GM18526 (cell line): ENCODE results near the gene INSYN1.

Experiments
- POLR2A ChIP-seq: IDR thresholded peaks from 3 replicates; pipeline ENCODE4 v1.6.1; 2011; ENCODE audit not compliant: insufficient read length; ENCODE audit errors: extremely low read depth

Gene INSYN1

DNA sequence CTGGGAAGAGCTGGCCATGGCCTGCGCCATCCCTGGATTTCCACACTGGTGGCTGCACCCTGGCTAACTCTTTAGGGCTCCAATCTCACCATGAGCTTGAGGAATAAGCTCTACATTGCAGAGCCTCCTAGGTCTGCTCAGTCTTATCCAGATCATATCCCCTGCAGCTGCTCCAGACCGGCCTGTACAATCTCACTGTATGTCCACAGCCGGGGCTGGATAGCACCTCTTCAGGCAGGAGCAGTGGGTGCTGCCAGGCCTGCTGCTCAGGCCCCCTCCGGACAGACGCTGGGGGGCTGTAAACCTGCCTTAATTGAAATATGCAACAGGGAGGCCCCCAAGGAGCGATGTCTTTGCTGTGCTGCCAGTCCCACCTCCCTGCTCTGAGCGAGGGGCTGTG lies 15.6 kb downstream of the INSYN1 start:
- TF ChIP-seq POLR2A, result no peak

DNA sequence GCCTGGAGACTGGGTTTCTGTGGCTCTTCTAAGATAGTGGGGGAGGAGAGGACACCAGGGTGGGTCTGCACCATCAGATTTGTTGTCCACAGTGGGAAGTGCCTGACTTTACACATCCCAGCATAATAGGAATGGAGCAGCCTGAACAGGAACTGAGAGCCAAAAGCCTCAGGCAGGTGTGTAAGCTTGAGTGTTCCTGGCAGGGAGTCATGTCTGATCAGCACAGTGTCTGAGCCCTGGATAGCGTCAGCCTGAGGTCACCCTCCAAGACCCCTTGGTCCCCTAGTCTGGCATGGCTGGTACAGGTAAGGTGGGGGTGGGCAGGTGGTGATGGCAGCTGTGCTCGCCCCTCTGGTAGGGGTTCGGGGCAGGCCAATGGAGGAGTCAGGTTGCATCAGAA lies 20.2 kb downstream of the INSYN1 start:
- TF ChIP-seq POLR2A, result no peak

DNA sequence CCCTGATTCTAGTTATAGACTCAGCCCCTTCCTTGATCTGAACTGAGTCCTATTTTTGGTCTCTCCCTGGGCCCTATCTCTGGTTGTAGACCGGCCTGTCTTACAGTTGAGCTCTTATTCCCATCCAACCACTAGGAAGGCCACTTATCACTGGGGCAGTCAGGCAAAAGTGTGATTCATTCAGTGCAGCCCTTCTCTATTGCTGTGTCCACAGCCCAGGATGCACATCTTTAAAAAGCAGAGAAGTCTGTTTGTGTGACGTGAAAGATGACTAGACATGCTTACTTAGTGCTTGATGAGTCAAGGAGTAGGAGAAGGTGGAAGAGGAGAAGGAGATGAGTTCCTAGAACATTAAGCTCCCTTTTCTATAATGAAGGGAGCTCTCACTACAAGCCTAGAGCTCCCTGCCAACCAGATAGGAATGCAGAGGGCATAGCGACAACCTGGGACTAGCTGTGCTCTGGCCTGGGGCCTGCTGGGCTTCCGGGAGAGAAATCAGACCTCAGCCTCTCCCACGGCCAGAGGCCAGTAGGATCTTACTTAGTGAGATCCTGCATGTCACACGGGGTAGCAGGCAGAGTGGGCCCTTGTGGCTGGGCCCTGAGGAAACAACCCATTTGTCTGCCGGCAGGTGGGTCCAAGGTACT lies 25.7 kb downstream of the INSYN1 start:
- TF ChIP-seq POLR2A, result no peak

DNA sequence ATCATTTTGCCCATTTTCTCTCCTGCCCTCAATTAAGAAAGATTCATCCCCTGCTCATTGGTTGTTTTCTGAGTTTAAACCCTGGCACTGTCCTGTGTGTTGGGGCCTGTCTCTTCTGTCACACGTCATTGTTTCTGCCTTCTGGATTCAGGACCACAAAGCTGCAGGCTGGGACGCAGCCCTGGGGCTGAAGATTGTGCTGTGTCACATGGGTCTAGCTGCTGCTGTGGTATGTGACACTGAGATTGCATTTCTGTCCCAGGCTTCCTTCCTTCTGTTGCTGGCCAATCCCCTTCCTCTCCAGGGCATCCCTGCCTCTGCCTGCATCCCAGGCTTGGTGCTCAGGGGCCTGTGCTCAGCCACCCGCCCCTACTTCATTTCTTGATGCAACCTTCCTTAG lies 28.9 kb downstream of the INSYN1 start:
- no peak for TF ChIP-seq POLR2A

DNA sequence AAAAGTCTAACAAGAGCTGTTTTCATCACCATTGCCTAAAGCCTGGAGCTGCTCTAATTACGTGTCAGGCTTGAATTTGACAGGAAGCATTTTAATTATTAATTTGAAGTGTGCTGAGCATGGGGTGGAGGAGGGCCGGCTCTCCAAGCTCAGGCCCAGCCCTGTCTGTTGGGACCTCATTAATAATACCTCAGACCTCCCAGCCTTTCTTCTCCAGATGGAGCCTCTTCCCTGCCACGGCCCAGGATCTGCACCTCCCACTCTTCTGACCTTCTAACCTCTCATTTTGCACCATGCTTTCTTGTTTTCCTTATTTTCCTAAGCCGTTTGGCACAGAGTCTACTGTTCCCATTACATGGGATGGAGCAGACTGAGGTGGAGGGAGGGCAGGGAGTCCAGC lies 30.0 kb downstream of the INSYN1 start:
- TF ChIP-seq POLR2A, result no peak

DNA sequence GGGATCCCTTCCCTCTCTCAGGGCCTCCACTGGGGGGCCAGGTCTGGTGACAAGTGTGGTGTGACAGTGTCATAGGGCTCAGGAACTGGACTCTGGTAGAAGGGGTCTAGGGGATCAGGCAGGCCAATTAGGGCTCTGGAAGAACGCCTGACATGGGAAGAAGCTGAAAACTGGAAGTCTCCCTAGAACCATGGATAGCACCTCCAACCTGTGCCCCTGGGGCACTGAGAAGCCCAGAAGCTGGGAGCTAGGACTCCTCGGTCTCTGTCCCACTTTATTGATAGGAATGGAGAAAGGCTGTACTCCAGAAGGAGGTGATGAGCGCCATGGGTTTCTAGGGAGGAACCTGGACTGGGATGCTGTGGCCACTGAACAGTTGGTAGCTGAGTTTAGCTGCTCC lies 30.7 kb downstream of the INSYN1 start:
- TF ChIP-seq POLR2A, result no peak

DNA sequence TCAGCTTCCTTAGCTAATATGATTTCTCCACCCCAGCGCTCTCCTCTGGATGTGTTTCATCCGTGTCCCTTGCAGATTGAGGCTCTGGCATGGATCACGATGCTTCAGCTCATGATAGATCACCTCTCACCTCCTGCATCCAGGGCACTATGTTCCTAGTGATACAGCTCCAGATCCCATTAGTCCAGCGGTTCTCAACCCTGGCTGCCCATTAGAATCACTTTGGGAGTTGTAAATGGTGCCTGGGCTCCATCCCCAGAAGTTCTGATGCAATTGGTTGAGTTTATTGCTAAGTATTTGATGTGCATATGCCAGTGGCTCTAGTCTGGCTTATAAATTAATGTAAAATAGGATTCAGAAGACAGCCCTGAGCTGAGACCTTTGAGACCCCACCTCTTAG lies 34.5 kb downstream of the INSYN1 start:
- TF ChIP-seq POLR2A, result no peak

DNA sequence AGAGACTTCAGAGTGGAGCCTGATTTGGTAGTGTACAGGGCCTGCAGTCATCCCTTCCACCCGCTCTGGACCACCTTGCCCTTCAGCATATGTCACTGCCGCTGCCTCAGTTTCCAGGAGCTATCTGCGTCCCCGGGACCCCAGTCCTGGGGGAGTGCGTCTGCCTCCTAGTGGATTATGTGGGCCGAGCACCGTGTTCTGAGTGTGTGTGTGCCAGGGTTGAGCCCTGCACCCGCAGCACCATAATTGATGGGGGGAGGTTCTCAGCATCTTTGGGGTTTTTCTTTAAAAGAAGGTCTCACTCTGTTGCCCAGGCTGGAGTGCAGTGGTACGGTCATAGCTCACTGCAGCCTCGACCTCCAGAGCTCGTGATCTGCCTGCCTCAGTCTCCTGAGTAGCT lies 35.3 kb downstream of the INSYN1 start:
- no peak for TF ChIP-seq POLR2A

DNA sequence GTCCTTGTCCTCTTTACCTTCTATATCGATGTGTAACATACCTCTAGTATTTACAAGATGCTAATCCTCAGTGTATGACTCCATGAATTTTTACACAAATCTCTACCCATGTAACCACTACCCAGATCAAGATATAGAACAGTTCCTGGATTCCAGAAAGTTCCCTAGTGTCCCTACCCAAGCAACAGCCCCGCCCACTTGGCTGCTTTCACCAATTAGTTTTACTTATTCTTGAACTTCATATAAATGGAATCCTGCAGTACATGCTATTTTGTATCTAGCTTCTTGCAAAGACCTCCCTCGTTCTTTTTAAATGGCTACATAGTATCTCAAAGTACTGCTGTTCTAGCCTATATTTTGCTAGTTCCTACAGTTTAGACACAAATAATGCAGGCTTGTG lies 35.9 kb downstream of the INSYN1 start:
- TF ChIP-seq POLR2A, result no peak

DNA sequence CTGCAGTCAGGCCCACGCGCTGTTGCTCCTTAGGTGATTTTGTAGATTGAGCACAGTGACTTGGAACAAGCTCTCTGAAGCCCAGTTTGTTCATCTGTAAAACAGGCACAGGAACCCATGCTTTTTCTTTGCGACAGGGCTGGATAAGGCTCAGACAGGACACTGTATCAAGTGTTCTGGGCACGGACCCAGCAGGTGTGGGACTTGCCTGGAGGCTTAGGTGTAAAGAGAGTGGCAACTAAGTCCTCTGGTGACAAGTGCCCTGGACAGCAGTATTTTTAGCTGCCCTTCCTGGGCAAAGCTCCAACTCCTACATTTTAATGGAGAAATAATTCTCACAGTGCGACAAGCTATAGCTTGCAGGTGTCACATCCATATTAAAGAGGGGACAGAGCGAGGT lies 36.7 kb downstream of the INSYN1 start:
- TF ChIP-seq POLR2A, result no peak

DNA sequence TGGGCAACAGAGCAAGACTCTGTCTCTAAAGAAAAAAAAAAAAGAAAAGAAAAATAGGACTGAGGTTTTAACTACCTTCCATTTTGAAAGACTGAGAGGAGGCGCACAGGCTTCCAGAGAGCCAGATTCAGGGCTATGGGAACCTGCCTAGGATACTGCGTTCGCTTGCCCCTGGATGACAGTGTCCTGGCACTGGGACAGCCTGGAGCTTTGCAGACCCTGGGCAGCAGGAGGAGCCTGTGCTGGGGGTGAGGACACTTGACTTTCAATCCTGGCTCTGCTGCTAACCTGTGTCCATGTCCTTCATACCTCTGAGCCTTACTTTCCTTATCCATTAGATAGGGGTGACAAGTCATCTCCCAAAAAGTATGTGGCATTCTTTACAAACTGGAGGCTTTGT lies 37.7 kb downstream of the INSYN1 start:
- TF ChIP-seq POLR2A, result no peak

DNA sequence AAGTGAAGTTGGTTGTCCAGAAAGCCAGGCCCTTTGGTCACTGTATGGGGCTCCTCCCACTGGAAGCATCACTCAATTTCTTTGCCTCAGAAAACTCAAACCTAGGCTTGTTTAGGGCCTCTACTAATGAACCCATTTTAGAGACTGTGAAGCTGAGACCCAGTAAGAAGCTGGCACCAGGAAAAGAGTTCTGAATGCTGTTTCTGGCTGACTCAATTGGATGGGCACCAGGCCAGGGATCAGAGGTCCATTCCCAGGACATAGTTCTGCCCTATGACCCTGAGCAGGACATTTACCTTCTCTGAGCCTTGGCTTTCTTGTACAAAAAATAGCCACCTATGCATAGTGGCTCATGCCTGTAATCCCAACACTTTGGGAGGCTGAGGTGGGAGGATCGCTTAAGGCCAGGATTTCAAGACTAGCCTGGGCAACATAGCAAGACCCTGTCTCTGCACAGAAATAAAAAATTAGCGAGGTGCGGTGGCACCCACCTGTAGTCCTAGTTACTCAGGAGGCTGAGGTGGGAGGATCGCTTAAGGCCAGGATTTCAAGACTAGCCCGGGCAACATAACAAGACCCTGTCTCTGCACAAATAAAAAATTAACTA lies 38.4 kb downstream of the INSYN1 start:
- TF ChIP-seq POLR2A, result no peak

DNA sequence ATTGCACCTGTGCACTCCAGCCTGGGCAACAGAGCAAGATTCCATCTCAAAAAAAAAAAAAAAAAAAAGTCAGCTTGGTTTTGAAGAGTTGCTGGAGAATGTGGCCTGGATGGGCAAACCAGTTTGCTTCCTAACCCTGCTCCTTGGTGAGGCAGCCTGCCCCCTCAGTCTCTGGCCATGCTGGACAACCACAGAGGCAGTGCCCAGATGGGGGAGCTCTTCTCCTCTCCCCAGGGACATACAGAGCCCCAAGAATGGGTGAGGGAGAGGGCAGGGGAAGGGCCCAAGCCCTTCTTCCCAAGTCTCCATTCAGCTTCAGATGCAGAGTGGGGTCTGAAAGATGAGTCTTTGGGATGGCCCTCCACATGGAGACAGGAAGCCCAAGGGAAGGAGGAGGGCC lies 41.0 kb downstream of the INSYN1 start:
- TF ChIP-seq POLR2A, result no peak

DNA sequence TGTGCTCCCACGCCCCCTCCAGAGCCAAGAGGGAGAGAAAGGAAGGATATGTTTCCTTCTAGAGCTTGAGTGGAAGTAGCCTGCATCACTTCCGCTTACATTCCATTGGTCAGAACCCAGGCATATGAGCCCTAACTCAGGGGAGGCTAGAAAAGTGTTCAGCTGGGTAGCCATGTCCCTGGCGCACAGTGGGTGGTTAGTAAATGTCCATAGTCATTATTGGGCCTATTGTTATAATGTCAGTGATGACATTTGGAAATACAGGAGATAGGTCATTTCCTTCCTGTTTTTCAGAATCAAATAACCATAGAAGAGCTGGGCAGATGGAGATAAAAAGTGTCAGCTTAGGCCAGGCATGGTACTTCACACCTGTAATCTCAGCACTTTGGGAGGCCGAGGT lies 41.6 kb downstream of the INSYN1 start:
- TF ChIP-seq POLR2A, result no peak

DNA sequence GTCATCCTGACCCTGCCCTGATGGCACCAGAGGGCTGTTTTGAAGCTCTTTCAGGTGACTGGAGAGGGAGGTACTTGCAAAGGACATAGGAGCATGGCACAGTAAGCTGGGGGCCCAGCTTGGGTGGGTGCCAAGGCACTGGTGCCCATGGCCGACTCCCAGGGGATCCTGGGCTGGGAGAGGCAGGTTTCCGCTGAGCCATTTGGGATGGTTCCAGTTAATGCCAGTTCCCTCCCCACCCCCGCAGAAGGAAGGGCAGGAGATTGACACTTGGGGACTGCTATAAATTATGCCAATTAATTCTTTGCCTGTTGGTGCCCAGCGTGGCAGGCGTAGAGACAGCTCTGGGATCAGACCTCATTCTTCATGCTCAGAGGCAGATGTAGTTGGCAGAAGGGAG lies 42.8 kb downstream of the INSYN1 start:
- no peak for TF ChIP-seq POLR2A

DNA sequence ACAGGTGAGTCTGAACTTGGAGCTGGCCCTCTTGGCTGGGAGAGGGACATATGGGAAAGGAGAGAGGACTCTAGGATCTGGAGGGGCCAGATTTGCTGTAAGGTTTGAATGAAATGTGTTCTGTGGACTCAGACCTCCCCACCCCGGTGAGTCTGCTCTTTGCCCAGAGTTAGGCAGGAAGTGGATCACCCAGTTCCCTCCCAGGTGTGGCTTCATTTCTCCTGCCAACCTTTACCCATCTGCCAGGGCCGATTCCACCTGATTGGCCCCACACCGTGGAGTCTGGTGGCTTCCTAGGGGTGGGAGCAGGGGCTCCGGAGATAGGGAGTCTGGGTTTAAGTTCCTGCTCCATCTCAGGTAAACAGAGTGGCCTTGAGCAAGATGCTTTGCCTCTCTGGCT lies 43.5 kb downstream of the INSYN1 start:
- TF ChIP-seq POLR2A, result no peak

DNA sequence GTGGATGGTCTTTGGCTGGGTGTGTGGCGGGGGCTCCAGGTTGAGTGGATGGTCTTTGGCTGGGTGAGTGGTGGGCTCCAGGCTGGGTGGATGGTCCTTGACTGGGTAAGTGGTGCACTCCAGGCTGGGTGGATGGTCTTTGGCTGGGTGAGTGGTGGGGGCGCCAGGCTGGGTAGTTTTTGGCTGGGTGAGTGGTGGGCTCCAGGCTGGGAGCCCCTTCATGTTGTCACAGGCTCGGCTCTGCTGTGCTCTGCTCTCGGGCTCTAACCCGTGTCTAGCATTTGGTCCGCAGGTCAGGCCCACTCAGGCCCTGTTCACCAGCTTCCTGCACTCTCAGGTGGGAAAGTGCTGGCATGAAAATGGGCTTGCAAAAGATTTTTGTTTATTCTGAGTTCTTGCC lies 43.9 kb downstream of the INSYN1 start:
- no peak for TF ChIP-seq POLR2A
